ENCODE measurements around the gene LENG8. TPM values are rescaled to one million over a fixed set of nuclear protein-coding genes. Genes with fewer than 3 reads are reported as not detected.
"Not testable (repeated sequence)": the region's sequence is repeated elsewhere in the genome, so short reads cannot be mapped to it uniquely, and the experiment has no call there.

The LENG8 gene
- total RNA-seq, 1 experiment from 2014 or later, result 25.6 TPM

DNA sequence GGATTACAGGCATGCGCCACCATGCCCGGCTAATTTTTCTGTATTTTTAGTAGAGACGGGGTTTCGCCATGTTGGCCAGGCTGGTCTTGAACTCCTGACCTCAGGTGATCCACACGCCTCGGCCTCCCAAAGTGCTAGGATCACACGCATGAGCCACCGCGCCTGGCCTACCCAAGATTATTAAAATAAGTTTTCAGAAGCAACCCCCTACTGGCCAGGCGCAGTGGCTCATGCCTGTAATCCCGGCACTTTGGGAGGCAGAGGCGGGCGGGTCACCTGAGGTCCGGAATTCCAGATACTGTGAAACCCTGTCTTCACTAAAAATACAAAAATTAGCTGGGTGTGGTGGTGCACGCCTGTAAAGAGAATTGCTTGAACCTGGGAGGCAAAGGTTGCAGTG is 2.6 kb upstream of the LENG8 start:
- H3K27me3 ChIP-seq; H3K4me1 ChIP-seq; H3K27ac ChIP-seq; DNase-seq; H3K9me3 ChIP-seq (replicated peaks); H3K4me3 ChIP-seq: not testable (repeated sequence)
- peaks cover 11% of the 10 kb centered on the region for H3K36me3 ChIP-seq

DNA sequence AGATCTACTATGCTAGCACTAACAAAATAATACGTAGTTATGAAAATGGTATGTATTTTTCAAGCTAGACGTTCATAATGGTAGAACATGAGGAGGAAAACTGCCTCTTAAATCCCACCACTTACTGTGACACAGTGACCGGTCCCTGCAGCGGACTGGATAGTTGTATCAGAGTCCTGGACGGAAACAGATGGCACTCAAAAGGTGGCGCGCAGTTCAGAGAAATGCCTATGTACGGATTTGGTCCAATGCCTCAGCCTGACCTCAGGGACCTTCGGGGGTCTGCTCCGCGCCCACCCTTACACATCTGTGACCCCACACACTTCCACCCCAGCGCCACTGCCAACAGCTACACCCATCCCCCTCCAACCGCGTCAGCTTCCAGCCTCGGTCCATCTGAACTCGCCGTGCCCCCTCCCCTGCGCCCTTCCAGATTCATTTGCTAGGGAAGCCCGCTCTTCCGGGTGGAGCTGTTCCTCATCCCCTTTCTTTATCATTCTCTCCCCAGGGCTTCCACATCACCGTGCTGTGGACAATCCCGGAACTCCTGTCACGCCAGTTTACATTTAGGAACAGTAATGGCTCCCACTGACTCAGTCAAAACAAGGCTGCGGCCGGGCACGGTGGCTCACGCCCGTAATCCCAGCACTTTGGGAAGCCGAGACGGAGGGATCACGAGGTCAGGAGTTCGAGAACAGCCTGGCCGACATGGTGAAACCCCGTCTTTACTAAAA is 792 bp upstream of the LENG8 start:
- Histone ChIP-seq H3K27ac (peak overlapping the region; percentile 91), H3K27me3 (no peaks in the 10 kb centered on the region), H3K4me1 (no peaks in the 10 kb centered on the region; the same call in 1 of the 2 replicates), H3K36me3 (peaks cover 30% of the 10 kb centered on the region), H3K9me3 (replicated peaks) (no peaks in the 10 kb centered on the region), H3K4me3 (peak overlapping the region; percentile 96)
- DNase-seq, result peak; percentile 48 to 62

DNA sequence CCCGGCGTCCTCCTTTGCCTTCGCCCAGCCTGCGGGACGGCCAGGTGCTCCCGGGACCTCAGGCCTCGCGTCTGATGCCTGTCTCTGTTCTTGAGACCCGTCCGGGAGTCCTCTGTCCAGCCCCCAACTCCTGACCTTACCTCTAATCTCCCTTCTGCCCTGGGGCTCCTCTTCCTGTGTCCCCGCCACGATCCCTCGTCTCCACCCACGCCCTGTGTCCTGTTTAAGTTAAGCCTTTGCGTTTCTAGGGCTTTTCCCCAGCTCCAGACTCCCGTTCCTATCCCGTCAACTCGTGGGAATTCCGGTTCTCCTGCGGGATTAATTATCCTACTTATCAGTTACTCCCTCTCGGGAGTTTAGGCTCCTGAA is 686 bp downstream of the LENG8 start:
- no peaks in the 10 kb centered on the region; the same call in 1 of the 2 replicates for H3K4me1 ChIP-seq
- H3K4me3 ChIP-seq, result peak overlapping the region; percentile 96
- H3K27ac ChIP-seq, result peak overlapping the region; percentile 91
- H3K27me3 ChIP-seq, result no peaks in the 10 kb centered on the region
- DNase-seq, result no peak
- no peaks in the 10 kb centered on the region for H3K9me3 ChIP-seq (replicated peaks)
- H3K36me3 ChIP-seq, result peaks cover 39% of the 10 kb centered on the region

DNA sequence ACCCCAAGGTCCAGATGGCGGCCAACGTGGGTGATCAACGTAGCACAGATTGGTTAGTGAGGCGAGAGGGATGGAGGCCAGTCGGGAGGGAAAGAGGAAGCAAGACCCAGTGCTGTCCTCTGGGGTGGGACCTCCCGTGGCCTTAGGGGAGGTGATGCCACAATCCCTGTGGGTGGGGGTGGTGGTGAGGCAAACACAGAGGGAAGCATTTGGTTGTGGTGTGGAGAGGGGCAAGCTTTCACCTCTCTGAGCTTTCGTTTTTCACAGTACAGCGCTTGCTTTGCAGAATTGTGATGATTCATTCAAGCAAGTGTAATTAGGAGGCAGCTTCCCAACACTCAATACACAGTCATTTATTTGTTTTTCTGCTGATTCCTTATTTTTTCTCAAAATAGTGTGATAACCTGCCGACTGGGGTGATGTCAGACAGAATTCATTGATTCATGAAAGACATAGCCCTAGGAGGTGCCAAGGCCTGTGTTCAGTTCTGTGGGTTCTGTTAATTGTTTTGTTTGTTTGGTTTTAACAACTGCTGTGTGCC is 2.4 kb downstream of the LENG8 start:
- Histone ChIP-seq H3K4me3 (no peak overlapping the region), H3K36me3 (peaks cover 51% of the 10 kb centered on the region)

DNA sequence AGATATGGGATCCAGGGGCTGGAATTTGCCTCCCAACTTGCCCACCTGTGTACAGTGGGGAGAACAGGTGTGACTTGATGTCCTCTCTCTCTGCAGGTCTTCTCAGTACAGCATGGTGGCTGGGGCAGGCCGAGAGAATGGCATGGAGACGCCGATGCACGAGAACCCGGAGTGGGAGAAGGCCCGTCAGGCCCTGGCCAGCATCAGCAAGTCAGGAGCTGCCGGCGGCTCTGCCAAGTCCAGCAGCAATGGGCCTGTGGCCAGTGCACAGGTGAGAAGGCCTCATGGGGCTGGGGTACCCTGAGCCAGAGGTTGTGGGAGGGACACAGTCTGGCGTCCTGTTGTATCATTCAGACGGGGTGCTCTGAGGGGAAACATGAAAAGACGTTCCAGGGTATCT is 3.0 kb downstream of the LENG8 start:
- peaks cover 57% of the 10 kb centered on the region for H3K36me3 ChIP-seq
- no peak overlapping the region for H3K27ac ChIP-seq
- no peaks in the 10 kb centered on the region for H3K9me3 ChIP-seq (replicated peaks)
- DNase-seq, result no peak
- no peaks in the 10 kb centered on the region; the same call in 1 of the 2 replicates for H3K4me1 ChIP-seq
- H3K4me3 ChIP-seq, result no peak overlapping the region
- no peaks in the 10 kb centered on the region for H3K27me3 ChIP-seq

More for the DNA sequence above, 2.4 kb downstream of the LENG8 start:
- Histone ChIP-seq H3K9me3 (replicated peaks) (no peaks in the 10 kb centered on the region), H3K27me3 (no peaks in the 10 kb centered on the region), H3K4me1 (no peaks in the 10 kb centered on the region; the same call in 1 of the 2 replicates), H3K27ac (no peak overlapping the region)
- no peak for DNase-seq

DNA sequence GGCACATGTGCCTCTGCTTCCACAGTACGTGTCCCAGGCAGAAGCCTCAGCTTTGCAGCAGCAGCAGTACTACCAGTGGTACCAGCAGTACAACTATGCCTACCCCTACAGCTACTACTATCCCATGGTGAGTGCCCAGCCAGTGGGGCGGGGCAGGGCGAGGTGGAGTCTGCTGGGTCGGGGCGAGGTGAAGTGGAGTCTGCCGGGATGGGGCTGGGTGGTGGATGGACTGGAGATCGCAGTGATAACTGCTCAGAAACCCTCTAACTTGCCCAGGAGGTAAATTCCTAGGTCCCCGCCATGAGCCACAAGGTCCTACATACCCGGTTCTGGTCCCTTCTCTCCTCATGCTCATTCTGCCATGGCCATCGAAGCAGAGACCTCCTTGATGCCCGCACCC is 3.6 kb downstream of the LENG8 start:
- H3K9me3 ChIP-seq (replicated peaks), result no peaks in the 10 kb centered on the region
- no peak overlapping the region for H3K4me3 ChIP-seq
- DNase-seq, result no peak
- peaks cover 61% of the 10 kb centered on the region for H3K36me3 ChIP-seq
- no peak overlapping the region for H3K27ac ChIP-seq
- no peaks in the 10 kb centered on the region for H3K4me1 ChIP-seq
- H3K27me3 ChIP-seq, result no peaks in the 10 kb centered on the region

DNA sequence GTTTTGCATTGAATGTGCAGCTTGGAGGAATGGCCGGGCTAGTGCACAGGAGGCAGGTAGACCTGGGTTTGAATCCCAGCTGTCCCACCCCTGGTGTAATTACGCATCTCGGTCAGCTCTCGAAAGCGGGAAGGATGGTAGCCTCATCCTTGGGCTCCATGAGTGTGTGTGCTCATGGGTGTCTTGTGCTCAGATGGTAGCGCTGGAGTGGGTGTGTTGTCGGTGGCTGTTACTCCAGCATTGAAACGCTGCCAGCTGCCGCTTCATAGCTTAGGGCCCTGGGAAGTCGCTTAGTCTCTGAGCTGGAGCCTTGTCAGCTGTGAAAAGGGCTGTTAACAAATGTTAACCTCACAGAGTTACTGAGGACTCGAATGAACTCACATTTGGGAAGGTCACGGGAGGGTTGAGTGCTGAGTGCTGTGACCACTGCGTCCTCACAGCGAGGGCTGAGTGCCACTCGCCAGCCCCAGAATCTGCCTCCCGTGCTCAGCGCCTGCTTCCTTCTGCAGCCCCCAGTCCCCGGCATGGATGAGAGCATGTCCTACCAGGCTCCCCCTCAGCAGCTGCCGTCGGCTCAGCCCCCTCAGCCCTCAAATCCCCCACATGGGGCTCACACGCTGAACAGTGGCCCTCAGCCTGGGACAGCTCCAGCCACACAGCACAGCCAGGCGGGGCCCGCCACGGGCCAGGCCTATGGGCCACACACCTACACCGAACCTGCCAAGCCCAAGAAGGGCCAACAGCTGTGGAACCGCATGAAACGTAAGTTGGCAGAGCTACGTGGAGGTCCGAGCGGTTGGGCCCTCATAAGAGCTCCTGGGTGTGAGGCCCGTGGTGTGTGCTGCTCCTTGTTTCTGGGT is 5.2 kb downstream of the LENG8 start:
- no peak overlapping the region for H3K4me3 ChIP-seq
- no peaks in the 10 kb centered on the region for H3K4me1 ChIP-seq
- H3K27ac ChIP-seq, result no peak overlapping the region
- no peaks in the 10 kb centered on the region for H3K27me3 ChIP-seq
- DNase-seq, result no peak
- H3K36me3 ChIP-seq, result peaks cover 75% of the 10 kb centered on the region
- no peaks in the 10 kb centered on the region for H3K9me3 ChIP-seq (replicated peaks)

- Histone ChIP-seq H3K4me3 (no peak overlapping the region), H3K36me3 (peaks cover 75% of the 10 kb centered on the region)
Observed at GRCh38 chr19:54454781-54455675, 6.0 kb downstream of the LENG8 start.

GRCh38 chr19:54455786-54456422 is 6.9 kb downstream of the LENG8 start:
- no peaks in the 10 kb centered on the region for H3K27me3 ChIP-seq
- H3K4me1 ChIP-seq, result no peaks in the 10 kb centered on the region
- H3K27ac ChIP-seq, result no peak overlapping the region
- H3K9me3 ChIP-seq (replicated peaks), result no peaks in the 10 kb centered on the region
- no peak overlapping the region for H3K4me3 ChIP-seq
- peaks cover 71% of the 10 kb centered on the region for H3K36me3 ChIP-seq
- no peak for DNase-seq

More at GRCh38 chr19:54454781-54455675, 6.0 kb downstream of the LENG8 start:
- H3K9me3 ChIP-seq (replicated peaks), result no peaks in the 10 kb centered on the region
- H3K27ac ChIP-seq, result no peak overlapping the region
- no peak for DNase-seq
- no peaks in the 10 kb centered on the region for H3K4me1 ChIP-seq
- no peaks in the 10 kb centered on the region for H3K27me3 ChIP-seq

DNA sequence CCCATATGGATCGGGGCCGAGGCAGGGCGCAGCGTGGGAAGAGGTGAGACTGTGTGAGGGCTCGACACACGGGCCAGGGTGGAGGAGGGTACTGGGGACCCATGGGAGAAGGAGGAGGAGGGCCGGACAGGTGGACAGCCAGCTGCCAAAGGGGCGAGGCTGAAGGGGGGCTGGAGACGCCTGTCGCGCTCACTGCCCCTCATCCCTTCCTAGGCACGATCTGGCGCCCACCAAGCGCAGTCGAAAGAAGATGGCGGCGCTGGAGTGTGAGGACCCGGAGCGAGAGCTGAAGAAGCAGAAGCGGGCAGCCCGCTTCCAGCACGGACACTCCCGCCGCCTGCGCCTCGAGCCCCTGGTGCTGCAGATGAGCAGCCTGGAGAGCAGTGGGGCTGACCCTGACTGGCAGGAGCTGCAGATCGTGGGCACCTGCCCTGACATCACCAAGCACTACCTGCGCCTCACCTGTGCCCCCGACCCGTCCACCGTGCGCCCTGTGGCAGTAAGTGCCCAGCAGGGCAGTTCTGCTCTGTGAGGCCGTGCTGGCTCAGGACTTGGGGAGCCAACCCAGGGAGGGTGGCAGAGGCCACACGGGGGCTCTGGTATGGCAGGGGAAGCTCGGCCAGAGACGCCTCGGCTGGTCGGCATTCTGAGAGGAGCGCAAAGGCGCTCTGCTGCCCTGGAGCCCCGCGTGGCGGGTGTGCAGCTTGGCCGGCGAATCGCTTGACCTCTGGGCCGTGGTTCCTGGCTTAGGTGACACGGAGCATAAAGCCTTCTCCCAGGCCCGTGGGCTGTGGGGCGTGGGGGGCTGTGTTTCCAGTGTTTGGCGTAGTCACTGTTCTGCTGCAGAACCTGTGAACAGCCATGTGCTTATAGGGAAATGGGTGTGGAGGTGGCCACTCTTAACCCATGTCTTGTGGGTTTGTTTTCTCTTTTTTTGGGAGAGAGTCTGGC is 7.7 kb downstream of the LENG8 start:
- no peak for DNase-seq
- H3K4me1 ChIP-seq, result no peaks in the 10 kb centered on the region
- H3K27ac ChIP-seq, result no peak overlapping the region
- H3K9me3 ChIP-seq (replicated peaks), result no peaks in the 10 kb centered on the region
- no peak overlapping the region for H3K4me3 ChIP-seq
- peaks cover 63% of the 10 kb centered on the region for H3K36me3 ChIP-seq
- H3K27me3 ChIP-seq, result no peaks in the 10 kb centered on the region

DNA sequence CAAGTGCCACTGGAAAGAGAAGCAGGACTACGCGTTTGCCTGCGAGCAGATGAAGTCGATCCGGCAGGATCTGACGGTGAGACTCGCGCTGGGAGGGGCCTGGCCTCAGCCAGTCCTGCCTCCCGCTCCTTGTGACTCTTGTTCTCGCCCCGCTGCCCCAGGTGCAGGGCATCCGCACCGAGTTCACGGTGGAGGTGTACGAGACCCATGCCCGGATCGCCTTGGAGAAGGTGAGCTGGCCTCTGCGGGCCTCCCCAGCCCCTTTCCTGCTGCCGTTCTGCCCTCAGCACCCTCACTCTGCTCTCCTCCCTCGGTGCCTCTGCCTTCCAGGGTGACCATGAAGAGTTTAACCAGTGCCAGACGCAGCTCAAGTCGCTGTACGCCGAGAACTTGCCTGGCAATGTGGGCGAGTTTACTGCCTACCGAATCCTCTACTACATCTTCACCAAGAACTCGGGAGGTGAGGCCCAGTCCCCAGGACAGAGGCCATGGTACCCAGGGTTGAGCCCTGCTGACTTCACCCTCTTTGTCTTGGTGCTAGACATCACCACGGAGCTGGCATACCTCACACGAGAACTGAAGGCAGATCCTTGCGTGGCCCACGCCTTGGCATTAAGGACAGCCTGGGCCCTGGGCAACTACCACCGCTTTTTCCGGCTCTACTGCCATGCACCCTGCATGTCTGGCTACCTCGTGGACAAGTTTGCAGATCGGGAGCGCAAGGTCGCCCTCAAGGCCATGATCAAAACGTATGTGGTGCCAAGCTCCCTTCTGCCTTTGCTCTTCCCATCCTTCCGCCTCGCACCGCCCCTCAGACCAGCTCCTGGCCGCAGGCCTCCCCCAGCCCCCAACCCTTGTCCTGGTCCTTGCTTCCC is 9.0 kb downstream of the LENG8 start:
- Histone ChIP-seq H3K9me3 (replicated peaks) (no peaks in the 10 kb centered on the region), H3K4me1 (no peaks in the 10 kb centered on the region), H3K27me3 (no peaks in the 10 kb centered on the region), H3K4me3 (no peak overlapping the region), H3K36me3 (peaks cover 58% of the 10 kb centered on the region), H3K27ac (no peak overlapping the region)
- no peak for DNase-seq

- H3K36me3 ChIP-seq, result peaks cover 50% of the 10 kb centered on the region
- DNase-seq, result no peak
Observed at GRCh38 chr19:54458648-54459281, 9.8 kb downstream of the LENG8 start.

More at GRCh38 chr19:54458648-54459281, 9.8 kb downstream of the LENG8 start:
- no peaks in the 10 kb centered on the region for H3K4me1 ChIP-seq
- no peak overlapping the region for H3K27ac ChIP-seq
- no peak overlapping the region for H3K4me3 ChIP-seq
- no peaks in the 10 kb centered on the region for H3K27me3 ChIP-seq
- no peaks in the 10 kb centered on the region for H3K9me3 ChIP-seq (replicated peaks)
